CD4-positive, alpha-beta T cell (primary cell): ENCODE results near the gene TMEM108. TPM values are rescaled to one million over a fixed set of nuclear protein-coding genes. Genes with fewer than 3 reads are reported as not detected.

ENCODE experiments used
- ATAC-seq: fragments of 200-7000 bp; cut with Tn5 transposase; one replicate; pipeline ENCODE4 v1.10.0; 2022; ENCODE audit warnings: mild to moderate bottlenecking; ENCODE audit not compliant: poor library complexity
- CTCF ChIA-PET: fragments of 350-600 bp; sonication (Branson Sonifier 250); formaldehyde crosslinking; loops from one replicate; lab custom pipeline; 2021; ENCODE audit warnings: antibody characterized with exemption, inconsistent platforms; lab: Charles Lee
- POLR2A ChIA-PET: fragments of 350-600 bp; sonication (Branson Sonifier 250); formaldehyde crosslinking; loops from one replicate; lab custom pipeline; 2021; ENCODE audit warnings: antibody characterized with exemption, inconsistent platforms; lab: Charles Lee
- DNase-seq, 14 experiments: peaks; one replicate each; pipeline ENCODE4 v3.0.0-alpha.2; 2013 to 2020; ENCODE audit warnings: mixed read lengths in 2 of 14
- H3K27ac ChIP-seq, 2 donors: one replicate each; pipeline versions ENCODE4 v1.5.1 to v1.7.0; 2013; ENCODE audit warnings: low read length in 2 of 2, low read depth in 1 of 2, mild to moderate bottlenecking in 1 of 2
- H3K27me3 ChIP-seq, 2 experiments: 1 replicate in 1 of 2; 2 replicates in 1 of 2; pipeline versions ENCODE4 v1.6.1 to v1.7.0; 2013; ENCODE audit warnings: low read length in 2 of 2, control low read depth in 1 of 2, mild to moderate bottlenecking in 1 of 2, moderate library complexity in 1 of 2; ENCODE audit not compliant: insufficient read depth in 2 of 2, control insufficient read depth in 1 of 2
- H3K36me3 ChIP-seq: one replicate; pipeline ENCODE4 v1.6.1; 2013; ENCODE audit warnings: low read length, control low read depth; ENCODE audit not compliant: insufficient read depth
- H3K4me1 ChIP-seq: one replicate; pipeline ENCODE4 v1.6.1; 2013; ENCODE audit warnings: low read length, control low read depth; ENCODE audit not compliant: insufficient read depth
- H3K4me3 ChIP-seq: one replicate; pipeline ENCODE4 v1.5.1; 2013; ENCODE audit warnings: mild to moderate bottlenecking, low read length, moderate library complexity
- H3K9me3 ChIP-seq, 2 experiments: 1 replicate in 1 of 2; 2 replicates in 1 of 2; pipeline versions ENCODE4 v1.6.1 to v1.7.0; 2013; ENCODE audit warnings: low read length in 2 of 2, mild to moderate bottlenecking in 2 of 2, control low read depth in 1 of 2, moderate library complexity in 1 of 2; ENCODE audit not compliant: control insufficient read depth in 1 of 2, insufficient read depth in 1 of 2
- H3K27ac Mint-ChIP-seq: one replicate; pipeline ENCODE4 v1.8.0; 2020; ENCODE audit warnings: mixed read lengths
- H3K27me3 Mint-ChIP-seq: one replicate; pipeline ENCODE4 v1.8.0; 2021; ENCODE audit warnings: mixed read lengths
- H3K36me3 Mint-ChIP-seq: one replicate; pipeline ENCODE4 v1.8.0; 2021; ENCODE audit warnings: low read depth, mixed read lengths
- H3K4me1 Mint-ChIP-seq: one replicate; pipeline ENCODE4 v1.8.0; 2021; ENCODE audit warnings: low read depth, mixed read lengths
- H3K4me3 Mint-ChIP-seq: one replicate; pipeline ENCODE4 v1.8.0; 2020; ENCODE audit warnings: mild to moderate bottlenecking, mixed read lengths
- H3K9me3 Mint-ChIP-seq: one replicate; pipeline ENCODE4 v1.8.0; 2020; ENCODE audit warnings: mixed read lengths
- CTCF ChIP-seq: fragments of 200-600 bp; IDR thresholded peaks from one replicate; pipeline ENCODE4 v1.8.0; 2022; ENCODE audit warnings: antibody characterized with exemption, mild to moderate bottlenecking
- intact Hi-C, 2 experiments: fragments of 100-400 bp; cut with DNase I in 1 of 2; cut with micrococcal nuclease in 1 of 2; formaldehyde crosslinking; loops; one replicate each; pipeline versions ENCODE4 v1.15.1 to v1.9.0; 2023 to 2025; cut with DNase I, micrococcal nuclease
- total RNA-seq, 174 experiments: library from RNA in 2 of 174; stranded (reverse) in 2 of 174; gene quantifications; one replicate each; pipeline ENCODE4 v1.2.3 and lab custom pipeline; 2021 to 2026

TMEM108 gene
- total RNA-seq, 2 experiments from 2014 or later: not detected

- Histone ChIP-seq H3K36me3 (no peaks in the 10 kb centered on the region), H3K4me3 (no peak overlapping the region), H3K27ac (no peak overlapping the region), H3K27me3 (no peaks in the 10 kb centered on the region), H3K9me3 (no peaks in the 10 kb centered on the region), H3K4me1 (no peaks in the 10 kb centered on the region)
- H3K27ac Mint-ChIP-seq: no peak overlapping the region
- ChIA-PET CTCF (no interaction called here), POLR2A (no interaction called here)
- H3K4me3 Mint-ChIP-seq: no peak overlapping the region
- no peak for TF ChIP-seq CTCF
- no peaks in the 10 kb centered on the region for H3K9me3 Mint-ChIP-seq
- H3K36me3 Mint-ChIP-seq: no peaks in the 10 kb centered on the region
- DNase-seq (no peak), ATAC-seq (no peak)
- peaks cover 9% of the 10 kb centered on the region for H3K27me3 Mint-ChIP-seq
- H3K4me1 Mint-ChIP-seq: no peaks in the 10 kb centered on the region
- intact Hi-C loops: no loop called here
Measured at GRCh38 chr3:133113526-133113925, 75.3 kb downstream of the TMEM108 start.

GRCh38 chr3:133113927-133114597, 75.9 kb downstream of the TMEM108 start:
- Histone ChIP-seq H3K4me3 (no peak overlapping the region), H3K9me3 (no peaks in the 10 kb centered on the region), H3K36me3 (no peaks in the 10 kb centered on the region), H3K4me1 (no peaks in the 10 kb centered on the region), H3K27me3 (no peaks in the 10 kb centered on the region), H3K27ac (no peak overlapping the region)
- Mint-ChIP-seq H3K27ac (no peak overlapping the region), H3K9me3 (no peaks in the 10 kb centered on the region), H3K4me1 (no peaks in the 10 kb centered on the region), H3K4me3 (no peak overlapping the region), H3K27me3 (peaks cover 9% of the 10 kb centered on the region), H3K36me3 (no peaks in the 10 kb centered on the region)
- CTCF ChIA-PET: no interaction called here
- no peak for ATAC-seq
- POLR2A ChIA-PET: no interaction called here
- intact Hi-C loops: no loop called here
- no peak for DNase-seq
- no peak for TF ChIP-seq CTCF

GRCh38 chr3:133115176-133115575, 77.0 kb downstream of the TMEM108 start:
- Mint-ChIP-seq H3K27me3 (peaks cover 4% of the 10 kb centered on the region), H3K27ac (no peak overlapping the region), H3K4me3 (no peak overlapping the region), H3K36me3 (no peaks in the 10 kb centered on the region), H3K9me3 (no peaks in the 10 kb centered on the region), H3K4me1 (no peaks in the 10 kb centered on the region)
- CTCF ChIA-PET: no interaction called here
- DNase-seq (no peak), ATAC-seq (no peak)
- no peak for TF ChIP-seq CTCF
- Histone ChIP-seq H3K9me3 (no peaks in the 10 kb centered on the region), H3K27ac (no peak overlapping the region), H3K36me3 (no peaks in the 10 kb centered on the region), H3K27me3 (no peaks in the 10 kb centered on the region), H3K4me1 (no peaks in the 10 kb centered on the region), H3K4me3 (no peak overlapping the region)
- intact Hi-C loops: no loop called here
- POLR2A ChIA-PET: no interaction called here
